Activated CD4-positive, alpha-beta T cell treated with anti-CD3 and anti-CD28 coated beads, Interleukin-10, Interleukin-2, amounts not matched to agents 100 ng/mL and 50 ng/mL, durations not matched to agents 16 hours and 8 hours (primary cell): ENCODE results near the gene IGLON5.
A peak's percentile ranks its signal among the peaks of the same experiment; 100 is the strongest.

ENCODE experiments used
- DNase-seq: peaks from one replicate; pipeline ENCODE4 v3.0.0-alpha.2; 2020

IGLON5 gene

GRCh38 chr19:51339687-51340656 is 28.5 kb downstream of the IGLON5 start:
- peak; percentile 97 for DNase-seq

GRCh38 chr19:51341066-51341465 is 29.6 kb downstream of the IGLON5 start:
- DNase-seq: no peak

- no peak for DNase-seq
Observed at GRCh38 chr19:51341976-51342580, 30.6 kb downstream of the IGLON5 start, which contains the start of gene VSIG10L. VSIG10L (minus strand) TSS chr19:51342139; CDS start chr19:51342124, 15 bp downstream.

GRCh38 chr19:51342631-51343569 is 31.5 kb downstream of the IGLON5 start:
- no peak for DNase-seq

- no peak for DNase-seq
Observed at GRCh38 chr19:51345076-51345620, 33.7 kb downstream of the IGLON5 start.

GRCh38 chr19:51346742-51347141 is 35.3 kb downstream of the IGLON5 start:
- DNase-seq: no peak

GRCh38 chr19:51347209-51347928 is 35.9 kb downstream of the IGLON5 start:
- DNase-seq: no peak

GRCh38 chr19:51351266-51351990 is 40.0 kb downstream of the IGLON5 start:
- no peak for DNase-seq

GRCh38 chr19:51352783-51353360 is 41.4 kb downstream of the IGLON5 start:
- DNase-seq: no peak

- no peak for DNase-seq
Observed at GRCh38 chr19:51354103-51354741, 42.8 kb downstream of the IGLON5 start.

- DNase-seq: peak; percentile 61
Observed at GRCh38 chr19:51354742-51355148, 43.3 kb downstream of the IGLON5 start.

GRCh38 chr19:51356159-51356801 is 44.8 kb downstream of the IGLON5 start:
- no peak for DNase-seq

GRCh38 chr19:51357952-51358351 is 46.5 kb downstream of the IGLON5 start:
- DNase-seq: no peak

- DNase-seq: no peak
Observed at GRCh38 chr19:51359294-51359693, 47.9 kb downstream of the IGLON5 start.

GRCh38 chr19:51361239-51361638 is 49.8 kb downstream of the IGLON5 start:
- DNase-seq: no peak

GRCh38 chr19:51364200-51365106 is 53.0 kb downstream of the IGLON5 start:
- no peak for DNase-seq

- peak; percentile 38 for DNase-seq
Observed at GRCh38 chr19:51365211-51365964, 53.9 kb downstream of the IGLON5 start.

GRCh38 chr19:51365965-51366388 is 54.5 kb downstream of the IGLON5 start, which contains the start of gene ETFB:
ETFB (minus strand) TSS chr19:51366388; CDS start chr19:51366326, 62 bp downstream.
- DNase-seq: no peak
